DMS153 treated with DMSO at 0.1 percent for 48 hours (cell line): Measurements from ENCODE around the gene ZBTB20.

ENCODE experiments used
- DNase-seq: peaks from one replicate; lab custom pipeline; 2025; ENCODE audit not compliant: unreplicated experiment; lab: John Stamatoyannopoulos, UW

ZBTB20 gene

DNA sequence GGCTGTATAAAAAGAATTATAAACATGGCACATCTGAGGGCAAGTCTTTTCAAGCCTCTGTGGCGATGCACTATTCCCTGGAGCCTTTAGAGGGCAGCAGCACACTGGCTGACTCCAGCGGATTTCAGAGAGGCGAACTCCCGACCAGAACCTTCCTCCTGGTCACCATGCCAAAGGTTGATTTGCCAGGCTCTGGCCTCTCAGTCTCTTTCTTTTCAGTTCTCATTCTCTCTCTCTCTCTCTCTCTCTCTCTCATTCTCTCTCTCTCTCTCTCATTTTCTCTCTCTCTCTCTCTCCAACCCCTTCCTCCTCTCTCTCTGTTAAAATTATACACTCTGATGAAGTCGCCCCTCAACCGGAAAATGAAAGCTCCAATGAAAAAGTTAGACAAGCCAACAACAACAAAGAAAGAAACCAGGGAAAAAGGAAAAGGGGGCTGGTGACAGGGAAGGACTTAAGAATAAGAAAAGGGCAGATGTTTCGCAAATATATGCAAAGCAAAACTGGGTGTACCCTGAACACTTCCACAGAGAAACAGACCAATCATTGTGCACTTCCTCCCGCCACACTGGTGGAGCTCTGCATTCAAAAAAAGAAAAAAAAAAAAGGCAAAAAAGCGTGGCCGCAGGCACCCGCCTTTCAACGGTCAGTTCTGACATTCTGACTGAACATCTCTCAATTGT, 763.1 kb downstream of the ZBTB20 start:
- peak; percentile 70 for DNase-seq

DNA sequence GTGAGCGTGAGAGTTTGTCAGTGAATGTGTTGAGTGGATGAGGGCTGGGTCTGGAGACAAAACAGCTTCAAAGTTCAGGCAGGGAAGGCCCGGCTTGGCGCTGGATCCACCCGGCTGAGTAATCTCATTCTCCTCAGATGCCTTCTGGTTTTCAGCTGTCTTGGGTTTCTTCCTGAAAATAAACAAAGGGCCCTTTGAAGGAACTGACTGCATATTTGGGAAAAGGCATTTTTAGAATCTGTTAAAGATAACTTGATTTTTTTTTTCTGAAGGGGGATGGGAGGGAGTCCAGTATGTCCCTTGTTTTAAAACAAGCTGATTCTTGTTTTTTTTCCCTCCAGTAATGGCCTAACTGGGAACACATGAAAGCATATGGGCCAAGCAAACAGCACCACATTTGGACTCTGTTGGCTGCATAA, 766.8 kb downstream of the ZBTB20 start:
- DNase-seq = no peak

DNA sequence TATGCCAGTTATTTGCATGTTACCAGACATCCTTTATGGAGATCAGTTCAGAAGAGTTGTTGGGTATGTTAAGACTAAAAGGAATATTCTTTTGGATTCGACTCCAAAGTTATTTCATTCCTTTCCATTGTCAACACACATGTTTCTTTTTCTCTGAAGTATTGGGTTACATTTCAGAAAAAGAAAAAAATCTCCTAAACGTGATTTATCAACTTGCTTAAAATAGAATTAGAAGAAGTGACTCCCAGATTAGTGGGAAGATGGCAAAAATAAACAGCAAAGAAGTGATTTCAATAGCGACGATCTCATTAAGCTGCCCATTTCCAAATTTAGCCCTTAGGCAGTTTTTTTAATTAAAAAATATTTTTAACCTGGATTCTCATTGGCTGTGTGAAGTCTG, 767.8 kb downstream of the ZBTB20 start:
- DNase-seq = no peak

DNA sequence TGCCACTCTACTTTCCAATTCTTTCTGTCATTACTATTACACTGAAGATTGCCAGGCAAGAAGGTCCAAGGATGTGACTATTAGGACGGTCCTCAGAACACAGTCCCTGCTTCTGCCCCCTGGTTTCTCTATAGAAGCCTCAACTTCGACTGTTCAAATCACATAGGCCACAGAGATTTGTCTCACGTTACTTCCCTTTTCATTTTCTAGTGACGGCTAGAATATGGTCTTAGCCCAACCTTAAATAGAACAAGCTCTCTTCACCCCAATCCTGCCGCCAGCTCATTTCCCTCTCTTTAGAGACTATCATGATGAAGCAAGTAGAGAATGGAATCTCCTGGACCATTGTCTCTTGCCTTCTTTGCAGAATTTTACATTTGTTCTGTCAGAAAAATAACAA, 768.3 kb downstream of the ZBTB20 start:
- DNase-seq = no peak

DNA sequence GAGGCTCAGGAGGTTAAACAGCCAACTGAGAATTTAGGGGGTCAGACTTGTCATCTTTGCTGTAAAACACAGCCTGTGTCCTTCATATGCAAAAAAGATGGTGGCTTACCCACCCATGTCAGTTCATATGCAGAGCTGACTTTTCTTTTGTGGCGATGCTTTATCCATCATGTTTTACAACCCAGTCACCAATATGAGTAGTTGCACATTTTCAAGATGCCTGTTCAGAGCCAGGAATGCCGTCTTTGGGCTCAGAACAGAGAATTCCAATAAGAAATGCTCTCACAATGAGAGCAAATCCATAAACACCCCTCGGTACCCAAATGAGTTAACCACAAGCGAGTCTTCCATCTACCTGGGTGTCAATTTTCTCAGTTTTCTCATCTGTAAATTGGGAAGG, 769.7 kb downstream of the ZBTB20 start:
- no peak for DNase-seq

DNA sequence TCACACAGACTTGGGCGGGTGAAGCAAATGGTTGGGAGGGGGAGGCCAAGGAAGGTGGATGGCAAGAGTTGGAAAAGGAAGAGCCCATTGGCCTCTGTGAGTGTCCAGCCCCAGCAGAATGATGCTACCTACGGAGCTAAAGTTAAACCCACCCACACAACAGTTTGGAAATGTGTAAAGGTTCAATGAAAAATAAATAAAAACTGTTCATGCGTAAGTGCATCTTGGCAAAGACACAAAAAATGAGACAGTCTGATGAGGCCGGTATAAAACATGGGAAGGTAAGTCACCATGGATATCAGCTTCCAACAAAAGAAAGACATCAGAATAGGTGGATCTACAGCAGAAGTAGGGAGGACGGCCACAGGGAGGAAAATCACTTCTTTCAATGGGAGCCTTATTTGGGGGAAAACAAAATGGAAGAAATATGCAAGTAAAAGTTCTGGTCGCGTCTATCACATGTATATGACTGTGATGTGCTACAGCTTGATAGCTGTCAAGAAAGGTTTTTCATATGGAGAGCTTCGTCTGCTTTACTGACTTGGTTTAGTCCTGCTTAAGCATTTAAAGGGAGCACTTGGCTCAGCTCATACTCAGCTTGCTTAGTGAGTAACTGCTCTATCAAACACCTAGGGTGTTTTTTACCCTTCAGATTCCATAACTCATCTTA, 770.4 kb downstream of the ZBTB20 start:
- DNase-seq = no peak

DNA sequence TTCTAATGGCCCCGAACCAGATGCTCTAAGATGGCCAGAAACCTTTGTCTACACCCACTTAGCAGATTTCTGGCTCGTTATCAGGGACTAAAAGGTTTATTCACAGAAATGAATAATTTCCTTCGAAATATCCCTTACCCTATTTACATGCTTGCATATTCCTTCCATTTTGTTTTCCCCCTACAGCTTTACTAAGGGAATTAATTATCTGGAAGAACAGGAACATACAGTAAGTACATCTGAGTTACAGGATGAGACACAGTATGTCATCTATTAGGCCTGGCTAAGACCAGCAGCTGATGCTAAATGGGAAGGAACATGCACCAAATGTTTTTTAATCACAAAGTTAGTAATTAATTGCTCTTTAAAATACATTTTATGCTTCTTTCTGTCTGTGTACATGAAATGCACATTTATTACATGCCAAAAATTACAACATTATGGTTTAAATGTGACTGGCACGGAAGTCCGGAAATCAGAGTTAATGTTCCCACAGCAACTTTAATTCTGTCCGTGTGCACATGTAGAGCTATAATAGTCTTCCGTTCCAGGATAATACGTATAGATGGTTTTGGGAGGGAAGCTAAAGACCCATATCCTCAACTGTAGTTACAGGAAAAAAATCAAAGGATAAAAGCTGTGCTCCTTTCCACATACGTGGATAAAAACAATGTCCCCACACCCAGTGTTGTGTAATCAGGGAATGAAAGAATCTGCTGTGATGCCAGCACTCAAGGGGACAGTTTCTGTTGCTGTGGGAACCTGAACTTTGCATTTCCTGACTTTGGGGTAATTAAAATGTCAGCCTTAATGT, 771.3 kb downstream of the ZBTB20 start:
- DNase-seq = no peak

DNA sequence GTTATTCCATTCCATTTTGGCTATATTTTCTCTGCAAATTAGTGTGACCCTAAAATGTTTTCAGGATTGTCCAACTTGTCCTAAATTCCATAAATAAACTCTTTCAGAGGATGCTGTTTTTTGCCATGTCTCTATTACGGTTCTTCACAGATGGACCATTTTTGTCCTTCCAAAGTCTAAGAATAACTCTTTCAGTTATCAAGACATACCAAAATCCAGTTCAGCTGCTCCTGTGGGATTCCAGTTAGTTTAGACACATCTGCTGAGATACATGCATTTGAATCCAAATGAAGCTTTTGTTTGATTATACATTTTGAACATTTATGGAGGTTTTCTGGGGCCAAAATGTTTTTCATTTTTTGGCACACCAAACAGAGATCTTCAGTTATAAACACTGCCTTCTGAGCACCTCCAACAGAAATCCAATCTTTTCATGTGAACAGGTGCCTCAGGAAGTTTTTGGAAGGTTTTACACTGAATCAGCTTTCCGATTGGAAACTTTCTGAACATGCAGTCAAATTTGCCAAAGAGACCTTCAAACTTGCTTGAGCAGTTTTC, 772.6 kb downstream of the ZBTB20 start:
- DNase-seq = no peak

DNA sequence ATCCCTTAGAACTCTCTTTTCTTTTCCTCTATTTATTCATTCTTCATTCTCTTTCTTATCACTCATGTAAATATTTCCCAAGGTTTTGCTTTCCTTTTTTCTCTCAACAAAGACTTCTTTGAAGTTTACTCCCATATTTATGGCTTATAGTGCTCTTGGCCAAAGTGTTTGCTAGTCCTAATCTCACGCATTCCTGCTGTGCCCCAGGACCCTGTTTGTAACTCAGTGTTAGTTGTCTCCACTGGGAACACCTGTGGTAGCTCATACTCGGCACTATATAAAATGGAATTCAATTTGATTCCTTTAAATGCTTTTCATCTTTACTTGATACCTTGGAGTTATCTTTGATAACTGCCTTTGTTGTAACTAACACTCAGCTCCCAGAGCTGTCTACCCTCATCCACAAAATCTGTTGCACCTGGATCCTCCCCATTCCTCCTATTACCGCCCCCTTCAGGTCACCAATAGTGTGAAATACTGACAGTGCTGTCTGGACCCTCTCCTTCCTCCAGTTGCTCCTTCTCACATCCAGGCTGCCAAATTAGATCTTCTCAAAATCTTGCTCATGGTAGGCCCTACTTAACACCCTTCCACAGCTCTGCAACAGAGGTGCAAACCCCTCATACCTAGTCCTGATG, 776.4 kb downstream of the ZBTB20 start:
- DNase-seq = no peak

DNA sequence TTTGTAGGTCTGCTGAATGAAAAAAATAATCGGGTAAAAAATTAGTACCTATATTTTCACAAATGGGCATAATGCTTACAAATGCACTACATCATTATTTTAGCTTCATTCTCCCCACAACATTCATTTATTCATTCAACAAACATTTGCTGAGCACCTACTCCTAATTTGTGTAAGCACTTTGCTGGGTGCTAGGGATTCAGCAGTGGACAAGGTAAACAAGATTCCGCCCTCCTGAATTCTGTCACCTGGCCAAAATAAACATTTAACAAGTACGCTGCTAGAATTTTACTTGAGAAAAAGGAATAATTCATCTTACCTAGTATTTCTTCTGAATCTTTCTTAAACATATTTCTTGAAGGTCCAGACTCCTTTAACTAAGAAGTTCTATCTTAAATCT, 781.2 kb downstream of the ZBTB20 start:
- DNase-seq = no peak

DNA sequence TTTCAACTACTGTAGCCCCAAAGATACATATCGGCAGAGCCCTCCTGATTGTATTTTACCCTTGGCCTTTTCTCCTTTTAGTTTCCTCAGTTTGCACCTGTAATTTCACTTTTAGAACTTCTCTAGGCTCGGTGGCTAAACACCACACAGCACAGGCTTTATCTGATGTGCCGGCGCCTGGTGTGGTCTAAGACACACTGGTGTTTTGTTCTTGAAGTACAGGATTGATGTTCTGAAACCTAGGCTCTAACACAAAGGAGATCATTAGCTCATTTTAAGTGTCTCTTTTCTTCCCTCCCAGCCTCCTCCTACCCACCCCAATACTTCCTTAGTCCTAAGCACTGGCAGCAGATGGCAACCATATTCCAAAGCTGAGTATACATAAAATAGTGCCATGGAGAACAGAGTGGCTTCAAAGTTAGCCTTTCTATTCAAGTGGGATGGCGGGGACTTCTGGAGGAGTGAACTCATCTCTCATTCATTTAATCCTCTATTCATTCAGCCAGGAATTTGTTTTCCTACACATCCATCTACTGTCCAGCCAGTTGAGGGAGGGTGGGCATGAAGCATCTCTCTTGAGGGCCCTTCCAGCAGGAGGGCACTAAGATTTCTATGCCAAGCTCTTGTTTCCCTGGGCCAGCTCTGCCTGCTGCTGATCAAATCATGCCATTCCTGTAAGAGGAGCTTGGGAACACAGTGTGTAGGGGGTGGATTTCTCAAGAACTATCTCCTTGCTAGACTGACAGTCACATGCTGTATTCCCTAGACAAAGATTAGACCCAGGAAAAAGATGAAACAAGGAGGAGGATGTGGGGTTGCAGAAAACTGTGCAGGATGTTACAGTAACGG, 782.1 kb downstream of the ZBTB20 start:
- no peak for DNase-seq

DNA sequence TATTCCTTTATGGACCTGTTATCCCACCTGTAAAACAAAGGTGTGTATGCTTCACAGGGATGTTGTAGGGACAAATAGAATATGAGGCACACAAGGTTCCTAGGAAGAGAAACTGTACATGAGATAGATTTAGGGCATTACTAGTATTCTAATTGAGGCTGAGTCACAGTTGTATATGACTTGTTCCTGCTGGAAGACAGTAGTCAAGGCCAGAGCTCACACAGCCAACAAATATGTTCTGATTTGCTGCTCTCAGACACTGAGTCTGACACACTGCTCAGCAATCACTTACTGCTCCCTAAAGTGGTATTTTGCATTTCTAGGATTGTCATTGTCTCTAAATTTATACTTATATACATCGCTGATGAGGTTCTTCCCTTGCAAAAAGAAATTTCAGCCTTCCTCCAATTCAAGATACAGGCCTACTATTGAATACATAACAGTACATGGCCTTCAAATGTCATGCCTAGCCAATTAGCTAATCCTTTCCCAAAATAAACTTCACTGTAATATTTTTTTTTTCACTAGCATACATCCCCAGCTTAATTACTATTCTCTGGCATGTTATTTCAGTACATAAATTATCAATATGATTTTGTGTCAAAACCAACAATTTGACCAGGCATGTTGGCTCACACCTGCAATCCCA, 783.4 kb downstream of the ZBTB20 start:
- no peak for DNase-seq

DNA sequence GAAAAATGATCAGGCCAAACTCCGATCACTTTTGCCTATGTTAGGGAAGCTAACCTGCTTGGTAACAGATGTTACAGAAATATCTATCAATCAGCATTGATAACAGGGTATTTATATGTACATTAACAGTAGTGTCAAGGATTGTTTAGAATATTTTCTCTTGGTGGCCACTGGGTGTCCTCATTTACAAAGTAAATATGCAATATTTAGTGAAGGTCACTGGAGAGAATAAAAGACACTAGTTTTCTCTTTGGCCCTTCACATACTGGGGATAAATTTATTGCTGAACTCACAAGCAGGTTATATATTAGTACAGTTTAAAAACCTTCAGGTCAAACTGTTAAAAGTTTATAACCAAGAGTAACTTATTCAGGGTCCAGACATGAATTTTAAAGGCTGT, 784.3 kb downstream of the ZBTB20 start:
- no peak for DNase-seq

DNA sequence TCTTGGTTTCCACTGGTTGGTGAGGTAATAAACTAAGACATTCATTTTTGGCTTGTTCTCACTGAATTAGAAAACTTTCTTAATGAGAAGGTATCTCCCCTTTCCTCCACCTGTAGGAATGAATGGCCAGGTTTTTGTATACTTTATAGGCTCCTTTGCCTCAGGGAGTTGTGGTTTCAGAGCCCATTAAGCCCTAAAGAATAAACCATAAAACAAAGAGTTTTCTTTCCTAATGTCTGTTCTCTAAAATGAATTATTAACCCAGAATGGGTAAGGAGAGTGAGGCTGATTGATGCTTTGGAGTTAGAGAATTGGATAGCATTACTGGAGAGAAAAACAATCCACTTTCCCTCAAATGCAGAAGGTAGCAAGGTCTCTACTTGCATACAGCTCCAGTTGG, 785.7 kb downstream of the ZBTB20 start:
- no peak for DNase-seq

DNA sequence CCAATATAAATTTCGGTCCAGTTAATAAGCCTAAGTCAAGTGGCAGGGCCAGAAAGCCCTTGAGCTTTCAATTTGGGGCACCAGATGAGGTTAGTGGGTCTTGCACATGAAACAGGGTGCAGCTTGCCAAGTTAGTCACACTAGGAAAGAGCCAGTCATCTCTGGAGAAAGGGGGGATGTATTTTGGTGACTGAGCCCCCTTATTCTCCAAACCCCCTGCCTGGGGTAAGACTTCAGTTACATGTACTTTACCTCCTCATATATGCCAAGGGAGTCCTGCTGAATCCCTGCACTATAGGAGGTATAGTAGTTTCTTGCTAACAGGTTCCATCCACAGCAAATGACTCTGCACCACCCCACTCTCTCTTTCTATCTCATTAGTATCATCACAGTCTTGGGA, 790.6 kb downstream of the ZBTB20 start:
- DNase-seq = no peak

DNA sequence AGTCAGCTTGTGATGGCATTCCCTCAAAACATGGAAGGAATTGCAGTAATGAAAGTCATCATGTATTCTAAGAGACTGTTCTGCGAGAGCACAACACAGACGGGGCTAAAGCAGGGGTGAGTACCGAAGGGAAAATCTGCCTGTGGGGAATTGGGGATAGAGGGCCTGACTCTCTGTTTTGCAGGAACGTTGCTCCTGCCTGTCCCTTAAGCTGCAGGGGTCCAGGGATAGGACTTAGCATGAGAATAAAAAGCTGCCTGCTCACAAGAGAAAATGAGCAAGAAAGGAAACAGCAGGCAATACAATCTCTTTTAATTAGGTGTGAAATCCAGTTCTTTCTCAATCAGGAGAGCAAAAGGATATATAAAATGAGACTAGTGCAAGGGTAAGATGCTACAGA, 791.0 kb downstream of the ZBTB20 start:
- no peak for DNase-seq

DNA sequence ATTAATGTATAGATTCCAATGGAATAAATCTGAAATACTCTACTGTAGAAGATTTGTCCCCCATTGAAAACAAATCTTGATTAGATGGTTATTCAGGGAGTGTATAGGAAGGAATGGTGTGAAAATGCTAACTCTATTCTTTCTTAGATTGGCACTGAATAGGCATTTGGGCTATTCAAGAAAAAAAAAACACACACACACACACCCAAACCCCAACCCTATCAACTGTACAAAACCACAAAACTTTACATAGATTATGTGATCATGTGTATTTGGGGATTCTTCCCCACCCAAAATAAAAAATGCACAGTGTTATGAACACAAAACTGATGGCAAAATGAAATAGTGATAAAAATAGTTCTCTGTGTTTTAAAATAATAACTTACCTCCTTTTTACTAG, 791.4 kb downstream of the ZBTB20 start:
- DNase-seq = no peak

DNA sequence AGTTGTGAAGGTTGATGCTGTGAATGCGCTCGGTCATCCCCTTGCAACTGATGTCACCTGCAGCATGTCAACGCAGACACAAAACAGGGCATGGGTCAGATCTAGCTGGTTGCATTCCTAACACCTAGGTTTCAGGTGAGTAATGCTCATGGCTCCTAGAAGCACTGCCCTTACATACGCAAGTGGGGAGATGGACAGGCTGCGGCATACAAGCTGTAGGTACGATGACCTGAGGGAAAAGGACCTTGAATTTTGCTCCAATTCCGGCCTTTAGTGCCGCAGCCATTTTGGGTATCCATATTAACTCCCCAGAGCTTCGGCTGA, 795.3 kb downstream of the ZBTB20 start:
- DNase-seq = no peak

DNA sequence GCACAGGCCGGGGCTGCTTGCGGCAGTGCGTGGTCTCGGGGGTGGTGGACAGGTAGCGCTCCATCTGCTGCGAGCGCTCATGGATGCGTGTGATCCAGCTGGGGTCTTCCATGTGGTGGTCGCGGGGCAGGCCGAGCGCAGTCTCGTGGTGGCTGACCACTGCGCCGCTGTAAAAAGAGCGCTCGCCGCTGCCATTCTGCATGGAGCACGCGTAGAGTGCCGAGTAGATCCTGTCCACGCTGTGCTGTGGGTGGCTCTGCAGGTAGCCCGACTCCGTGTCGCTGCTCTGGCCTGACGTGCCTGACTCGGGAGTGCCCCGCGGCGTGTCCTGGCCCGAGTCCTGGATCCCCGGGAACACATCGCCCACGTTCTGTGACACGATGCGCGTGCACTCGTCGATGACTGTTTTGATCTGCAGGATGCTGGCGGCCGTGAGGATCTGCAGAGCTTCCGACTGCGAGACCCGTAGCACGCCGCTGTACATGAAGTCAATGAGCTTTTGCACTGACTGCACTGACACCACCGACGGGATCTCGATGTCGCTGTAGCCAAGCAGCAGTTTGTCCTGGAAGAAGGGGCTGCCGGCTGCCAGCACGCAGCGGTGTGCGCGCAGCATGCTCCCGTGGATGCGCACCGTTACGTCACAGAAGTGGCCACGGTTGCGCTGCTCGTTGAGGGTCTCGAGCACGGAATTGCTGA, 795.8 kb downstream of the ZBTB20 start:
- DNase-seq = no peak

DNA sequence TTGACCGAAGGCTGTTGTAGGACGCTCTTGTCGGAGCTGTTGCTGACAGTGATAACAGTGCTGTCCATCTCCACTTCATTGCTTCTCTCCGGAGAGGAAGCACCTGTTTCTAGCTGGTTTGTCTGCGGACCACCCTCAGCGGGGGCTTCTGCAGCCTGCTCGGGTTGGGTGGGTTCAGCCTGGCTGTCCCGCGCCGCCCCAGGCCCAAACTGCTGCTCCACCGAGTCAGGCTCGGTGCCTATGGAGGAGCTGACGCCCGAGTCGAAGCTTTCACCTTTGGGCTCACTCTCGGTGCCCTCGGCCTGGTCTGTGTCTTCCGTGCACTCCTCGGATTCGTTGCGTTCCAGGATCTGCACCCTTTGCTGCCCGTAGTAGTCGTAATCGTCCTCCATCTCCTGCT, 796.4 kb downstream of the ZBTB20 start:
- DNase-seq = no peak
